ENCODE data around the gene CACNA1C.

Gene CACNA1C

DNA sequence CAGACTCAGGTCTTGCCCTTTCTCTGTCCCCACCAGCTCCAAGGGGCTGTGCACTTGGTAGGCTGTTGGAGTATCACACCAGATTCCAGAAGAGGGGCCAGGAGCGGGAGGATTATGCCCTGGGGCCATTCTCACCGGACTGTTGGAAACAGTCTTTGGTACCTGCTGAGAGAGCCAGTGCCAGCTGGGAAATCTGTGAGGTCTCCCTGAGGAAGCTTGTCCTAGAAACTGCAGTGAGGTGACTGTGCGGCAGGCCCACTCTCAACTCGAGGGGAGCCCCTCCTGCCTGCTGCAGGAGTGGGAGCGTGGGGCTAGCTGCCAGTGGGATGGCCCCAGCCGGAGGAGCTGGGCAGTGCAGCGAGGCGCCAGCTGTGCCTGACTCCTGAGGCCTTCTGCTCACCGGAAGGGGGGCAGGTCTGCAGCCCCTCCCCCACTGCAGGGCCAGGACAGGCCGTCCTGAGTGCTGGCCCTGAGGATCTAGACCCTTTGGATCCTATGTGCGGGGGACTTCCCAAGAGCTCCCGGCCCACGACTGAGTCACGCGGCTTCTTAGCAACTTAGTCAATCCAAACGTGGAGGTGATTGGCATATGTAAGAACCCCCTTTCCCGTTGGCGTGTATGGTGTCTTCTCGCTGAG is 295.2 kb downstream of the CACNA1C start:
- no peak for DNase-seq

DNA sequence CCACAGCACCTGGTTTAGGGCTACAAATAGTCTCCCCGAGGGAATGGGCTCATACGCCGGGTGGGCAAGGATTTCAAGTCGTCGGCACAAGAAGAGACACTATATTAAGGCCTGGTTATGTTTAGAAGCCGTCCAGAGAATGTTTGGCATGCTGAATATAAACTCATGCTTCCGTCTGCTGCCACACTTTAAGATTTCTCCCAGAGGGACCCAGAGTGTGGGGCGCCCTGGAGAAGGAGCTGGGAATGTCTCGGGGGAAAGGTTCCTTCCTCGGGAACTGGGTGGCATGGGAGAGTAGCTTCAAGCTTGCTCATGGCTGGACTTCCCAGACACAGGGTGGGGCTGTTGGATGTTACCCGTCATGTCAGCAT is 295.7 kb downstream of the CACNA1C start:
- no peak for DNase-seq

DNA sequence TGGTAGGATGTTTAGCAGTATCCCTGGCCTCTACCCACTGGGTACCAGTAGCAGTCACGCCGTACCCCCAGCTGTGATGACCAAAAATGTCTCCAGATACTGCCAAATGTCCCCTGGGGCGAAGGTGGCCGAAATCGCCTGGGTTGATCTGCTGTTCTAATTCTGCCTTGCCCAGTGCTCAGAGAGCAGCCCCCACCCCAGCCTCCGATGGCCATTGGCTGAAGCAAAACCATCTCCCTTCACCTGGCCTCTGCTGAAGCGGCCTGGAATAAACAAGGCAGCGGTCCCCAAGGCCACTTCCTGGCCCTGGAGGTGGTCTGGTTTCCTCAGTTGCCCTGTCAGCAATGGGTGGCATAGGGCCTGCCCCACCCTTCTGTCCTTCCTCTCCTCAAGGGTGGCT is 298.4 kb downstream of the CACNA1C start:
- no peak for DNase-seq

DNA sequence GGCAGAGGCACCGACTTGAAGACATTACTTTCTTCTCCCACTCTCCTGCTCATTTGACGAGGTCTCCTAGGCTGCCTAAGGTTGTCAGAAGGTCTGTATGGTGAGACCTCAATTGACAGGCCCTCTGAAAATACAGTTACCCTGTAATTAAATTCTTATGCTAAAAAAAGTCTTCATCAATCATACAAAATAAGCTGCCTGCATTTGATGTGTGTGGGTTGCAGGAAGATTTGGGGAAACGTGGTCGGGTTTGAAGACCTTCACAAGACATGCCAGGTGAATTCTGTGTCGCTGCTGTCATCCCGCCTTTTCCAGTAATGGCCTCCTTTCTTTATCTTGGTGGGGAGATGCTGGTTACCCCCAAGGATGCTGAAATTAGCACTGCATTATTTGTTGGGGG is 299.4 kb downstream of the CACNA1C start:
- DNase-seq, result no peak

DNA sequence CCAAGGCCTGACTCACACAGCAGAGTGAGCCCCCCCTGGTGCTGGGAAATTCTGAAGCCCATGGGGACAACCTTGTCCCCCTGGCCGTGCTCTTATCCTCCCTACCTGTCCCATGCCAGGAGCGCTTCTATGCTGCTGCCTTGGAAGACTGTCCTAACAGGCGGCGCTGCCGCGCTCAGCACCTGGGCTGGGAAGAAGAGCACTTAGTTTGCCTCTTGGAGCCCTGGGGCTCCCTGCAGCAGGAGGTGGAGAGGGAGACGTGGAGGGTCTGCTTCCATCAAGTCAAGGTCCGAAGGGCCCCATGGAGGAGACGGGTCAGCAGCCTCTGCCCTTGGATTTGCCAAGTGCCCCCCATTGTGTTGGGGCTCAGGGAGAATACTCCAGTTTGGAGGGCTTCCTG is 300.5 kb downstream of the CACNA1C start:
- no peak for DNase-seq

DNA sequence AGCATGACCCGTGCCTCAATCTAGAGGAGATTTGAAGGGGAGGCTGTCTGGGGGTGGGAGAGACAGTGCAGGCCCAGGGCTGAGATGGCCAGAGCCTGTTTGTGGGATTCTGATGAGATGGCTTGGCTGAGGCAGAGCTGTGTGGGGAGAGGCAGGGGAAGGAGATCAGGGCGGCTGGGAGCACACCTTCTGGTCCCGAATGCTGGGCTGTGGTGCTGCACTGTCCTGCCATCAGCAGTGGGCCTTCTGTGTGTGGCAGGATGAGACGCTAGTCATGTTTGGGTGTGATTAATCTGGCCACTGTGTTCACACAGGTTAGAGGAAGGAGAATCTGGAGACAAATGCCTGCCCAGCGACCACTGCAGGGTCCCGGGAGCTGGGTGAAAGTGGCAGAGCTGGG is 300.9 kb downstream of the CACNA1C start:
- DNase-seq, result no peak

DNA sequence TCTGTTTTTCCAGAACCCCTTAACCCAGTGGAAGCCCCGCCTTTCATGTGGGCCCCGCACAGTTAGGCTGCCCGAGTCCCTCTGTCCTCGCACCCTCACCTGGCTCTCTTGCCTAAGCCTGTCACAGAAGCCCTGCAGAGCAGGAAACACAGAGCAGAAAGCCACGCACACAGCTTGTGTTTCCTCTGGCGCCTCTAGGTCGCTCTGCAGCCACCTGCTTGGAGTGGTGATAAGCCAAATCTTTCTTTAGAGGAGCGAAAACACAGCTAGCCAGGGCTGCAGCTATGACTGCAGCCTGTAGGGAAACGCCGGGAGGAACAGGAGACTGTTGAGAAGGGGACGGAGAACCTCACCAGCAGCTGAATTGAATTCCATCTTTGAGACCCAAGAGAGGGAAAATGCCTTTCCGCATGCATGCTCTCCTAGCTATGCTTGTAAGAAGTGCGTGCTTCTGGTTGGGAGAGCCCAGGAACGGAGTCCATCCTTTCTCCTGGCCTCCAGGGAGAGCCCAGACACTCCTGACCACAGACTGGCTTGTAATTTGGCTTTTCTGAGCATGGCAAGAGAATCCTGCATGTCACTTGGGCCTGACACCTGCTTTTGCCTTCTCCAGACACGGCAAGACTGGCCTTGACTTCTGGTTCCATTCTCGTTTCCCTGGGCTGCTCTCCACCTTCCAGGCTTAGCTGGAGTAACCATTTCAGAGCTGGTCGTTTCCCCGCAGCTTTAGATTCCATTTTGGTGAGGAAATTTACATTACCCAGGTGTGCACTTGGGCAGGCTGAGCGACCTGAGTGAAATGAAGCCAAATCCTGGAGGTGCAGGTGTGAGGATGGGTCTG is 301.6 kb downstream of the CACNA1C start:
- DNase-seq, result no peak

DNA sequence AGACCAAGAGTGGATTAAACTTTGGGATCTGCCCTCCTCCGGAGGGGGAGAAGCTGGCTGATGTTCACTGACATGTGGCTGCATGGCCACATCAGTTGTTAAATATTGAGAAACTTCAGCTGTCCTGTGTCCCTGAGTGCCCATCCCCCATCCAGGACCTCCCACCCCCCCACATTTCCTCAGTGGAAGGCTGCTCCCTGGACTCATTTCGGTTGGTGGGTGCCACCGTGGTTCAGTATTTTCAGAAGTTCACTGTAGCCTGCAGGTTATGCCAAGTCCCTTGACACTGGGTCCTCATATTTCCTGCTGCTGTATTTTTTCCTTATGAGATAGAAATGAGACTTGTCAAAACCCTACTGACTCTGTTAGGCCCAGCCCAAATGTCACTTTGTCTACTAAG is 302.4 kb downstream of the CACNA1C start:
- DNase-seq, result no peak

DNA sequence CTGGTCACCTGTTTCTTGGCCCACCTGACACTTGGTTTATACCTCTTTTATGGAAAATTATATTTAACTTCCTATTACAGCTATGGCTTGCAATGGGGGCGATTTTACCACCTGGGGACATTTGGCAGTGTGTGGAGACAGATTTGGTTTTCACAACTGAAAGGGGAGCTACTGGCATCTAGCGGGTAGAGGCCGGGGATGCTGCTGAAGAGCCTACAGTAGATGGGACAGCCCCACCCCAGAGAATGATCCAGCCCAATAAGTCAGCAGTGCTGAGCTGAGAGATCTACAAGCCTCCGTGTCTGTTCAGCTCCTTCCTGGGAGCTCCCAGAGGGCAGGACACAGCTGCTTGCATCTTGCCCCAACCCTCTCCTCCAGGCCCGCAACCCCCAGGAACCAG is 302.8 kb downstream of the CACNA1C start:
- no peak for DNase-seq

DNA sequence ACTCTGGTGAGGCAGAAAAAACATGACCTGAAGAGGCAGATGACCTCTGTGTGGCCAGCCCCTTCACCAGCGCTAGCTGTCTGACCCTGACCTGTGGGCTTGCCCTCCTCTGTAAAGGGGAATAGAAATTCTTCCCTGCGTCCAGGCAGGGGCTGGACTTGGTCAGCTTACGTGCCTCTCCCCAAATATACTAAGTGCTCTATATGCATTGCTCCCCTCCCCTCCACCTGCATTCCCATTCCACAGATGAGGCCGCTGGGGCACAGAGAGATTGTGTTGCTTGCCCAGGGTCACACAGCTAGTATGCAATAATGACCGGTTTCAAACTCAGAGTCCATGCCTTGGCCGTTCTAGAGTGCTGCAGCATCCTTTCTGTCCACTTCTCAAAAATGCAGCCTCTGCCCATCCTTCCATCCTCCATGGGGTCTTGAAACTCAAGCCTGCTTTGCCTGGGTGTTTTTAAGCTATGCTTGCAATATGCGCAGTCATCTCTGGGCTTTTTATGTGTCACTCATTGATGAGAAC is 303.9 kb downstream of the CACNA1C start:
- DNase-seq, result no peak

DNA sequence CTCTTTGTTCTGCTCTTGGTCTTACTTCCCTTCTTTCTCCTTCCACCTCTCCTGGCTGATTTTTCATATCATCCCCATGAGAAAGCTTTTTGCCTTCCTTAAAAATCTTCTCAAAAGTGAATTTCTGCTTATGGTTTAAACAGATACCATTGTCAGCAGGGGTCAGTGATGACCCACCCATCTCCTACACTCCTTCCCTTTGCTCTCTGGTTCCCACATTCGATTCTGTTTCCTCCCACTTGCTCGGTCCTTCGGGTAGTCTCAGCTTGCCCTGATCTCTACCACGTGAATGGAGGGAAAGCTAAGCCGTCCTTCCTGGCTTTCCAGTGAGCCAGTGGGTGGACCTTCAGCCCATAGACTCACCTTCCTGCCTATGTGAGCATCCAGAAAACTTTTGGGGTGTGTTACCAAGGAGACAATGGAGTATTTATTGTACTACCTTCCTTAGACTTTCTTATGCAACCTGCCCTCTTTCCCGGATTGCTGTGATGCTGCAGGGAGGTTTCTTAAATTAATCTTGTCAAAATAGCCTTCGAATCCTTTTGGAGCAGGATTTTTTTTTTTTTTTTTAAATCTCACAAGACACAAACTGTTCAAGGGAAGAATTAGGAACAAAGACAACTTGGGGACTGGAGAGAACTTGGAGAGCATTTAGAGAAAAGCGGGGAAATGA is 306.3 kb downstream of the CACNA1C start:
- DNase-seq, result no peak

DNA sequence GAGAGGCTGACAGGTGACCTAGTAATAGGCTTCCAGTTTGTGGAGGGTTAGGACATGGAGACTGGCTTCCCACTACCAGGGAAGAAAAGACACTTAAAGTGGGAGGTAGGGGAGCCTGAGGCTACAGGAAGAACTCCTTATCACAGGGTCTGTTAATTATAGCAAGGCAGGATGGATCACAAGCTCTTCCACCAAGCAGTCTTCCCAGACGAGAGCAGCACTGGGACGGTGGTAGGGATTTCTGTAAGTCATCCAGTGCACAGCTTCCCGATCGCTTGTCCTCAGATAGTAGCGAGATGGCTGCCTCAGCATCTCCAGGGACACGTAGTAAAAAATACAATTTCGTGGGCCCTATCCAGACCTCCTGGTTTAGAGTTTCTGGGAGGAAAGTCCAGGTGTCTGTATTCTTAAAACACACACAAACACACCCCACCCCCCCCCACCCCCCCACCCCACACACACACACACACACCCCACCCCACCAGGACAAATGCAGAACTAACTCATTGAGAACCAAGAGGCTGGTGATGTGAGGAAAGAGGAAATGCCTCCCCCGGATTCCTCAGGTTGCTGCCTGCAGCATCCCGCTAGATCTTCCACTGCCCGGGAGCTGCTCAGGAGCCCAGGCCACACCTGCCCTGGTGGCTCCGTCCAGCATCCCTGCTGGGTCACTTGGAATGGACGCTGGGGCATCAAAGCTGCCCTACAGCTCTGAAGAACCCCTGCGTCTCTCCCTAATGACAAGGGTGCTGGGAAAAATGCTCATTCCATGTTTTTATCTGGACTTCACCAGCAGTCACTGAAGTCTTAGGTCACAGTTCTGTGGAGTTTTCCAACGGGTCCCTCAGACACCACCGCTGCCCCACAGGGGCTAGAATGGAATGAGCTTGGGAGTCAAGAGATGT is 307.2 kb downstream of the CACNA1C start:
- DNase-seq, result no peak

DNA sequence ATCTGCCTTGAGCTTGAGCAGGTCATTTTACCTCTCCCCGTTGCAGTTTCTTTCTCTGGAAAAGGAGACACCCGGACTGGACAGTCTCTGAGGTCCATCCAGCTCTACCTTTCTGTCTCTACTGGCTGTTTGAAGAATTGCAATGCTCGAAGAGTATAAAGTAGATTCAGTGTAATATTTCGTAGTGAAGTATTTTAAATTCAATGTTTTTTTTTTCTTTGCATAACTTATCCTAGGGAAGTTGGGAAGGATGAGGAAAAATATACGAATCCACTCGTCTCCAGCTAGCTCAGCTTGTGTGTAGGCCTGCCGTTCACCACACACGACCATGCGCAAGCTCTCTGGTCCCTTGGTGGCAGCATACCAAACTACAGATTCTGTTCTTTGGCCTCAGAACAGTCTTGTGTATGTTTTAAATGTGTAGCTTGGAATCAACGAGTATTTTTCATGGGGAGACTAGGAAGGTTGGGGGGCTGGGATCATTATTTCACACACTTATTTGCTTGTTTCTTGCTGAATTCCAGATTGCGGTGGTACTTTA is 307.9 kb downstream of the CACNA1C start:
- DNase-seq, result no peak

DNA sequence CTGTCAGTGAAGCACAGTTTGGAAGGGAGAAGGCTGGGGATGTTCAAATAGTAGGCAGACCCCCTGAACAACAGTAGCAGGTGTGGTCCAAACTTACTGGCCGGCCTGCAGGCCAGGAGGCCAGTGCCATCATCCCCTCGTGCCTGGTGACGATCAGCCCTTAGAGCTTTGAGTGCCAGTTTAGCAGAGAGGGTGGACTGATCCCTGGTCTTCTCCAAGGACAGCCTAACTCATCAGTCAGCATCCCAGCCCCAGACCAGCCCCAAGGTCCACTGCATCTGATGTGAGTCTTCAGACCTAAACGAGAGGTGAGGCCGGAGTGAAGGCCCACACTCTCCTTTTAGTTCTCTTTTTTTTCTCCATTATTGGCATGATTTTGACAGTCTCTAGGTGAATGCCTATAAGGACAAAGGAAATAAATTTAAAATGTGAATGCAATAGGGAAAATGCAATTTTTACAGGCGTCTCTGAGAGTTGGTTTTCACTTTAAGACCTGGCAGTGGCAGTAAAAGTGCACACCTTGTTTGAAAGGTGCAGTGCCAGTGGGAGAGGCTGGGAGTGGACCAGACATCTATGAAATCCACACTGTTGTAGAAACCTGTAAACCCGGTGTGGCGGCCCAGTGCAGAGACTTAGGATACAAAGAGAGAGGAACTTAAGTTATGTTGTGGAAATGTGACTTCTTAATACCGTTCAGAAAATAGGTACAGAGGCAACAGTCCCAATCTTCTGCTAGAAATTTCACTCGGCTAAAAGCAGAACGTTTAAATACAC is 311.2 kb downstream of the CACNA1C start:
- no peak for DNase-seq

DNA sequence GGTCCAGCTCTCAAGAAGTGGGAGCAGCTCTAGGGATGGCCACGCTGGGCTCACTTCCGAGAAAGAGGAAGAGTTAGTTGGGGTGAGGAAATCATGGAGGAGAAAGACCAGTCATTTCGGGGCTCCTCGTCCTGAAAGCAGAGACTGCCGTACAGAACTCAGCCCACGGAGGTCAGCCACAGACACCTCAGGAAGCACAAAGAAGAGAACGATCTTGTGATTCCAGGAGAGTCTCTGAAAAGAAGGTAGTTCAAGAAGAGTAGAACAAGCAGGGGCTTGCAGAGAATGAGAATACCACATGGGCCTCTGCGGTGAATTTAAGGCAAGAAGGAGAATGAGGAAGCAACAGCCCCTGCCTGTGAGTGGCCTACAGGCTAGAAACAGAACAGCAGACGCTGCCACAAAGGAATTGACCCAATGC is 311.9 kb downstream of the CACNA1C start:
- DNase-seq, result no peak

DNA sequence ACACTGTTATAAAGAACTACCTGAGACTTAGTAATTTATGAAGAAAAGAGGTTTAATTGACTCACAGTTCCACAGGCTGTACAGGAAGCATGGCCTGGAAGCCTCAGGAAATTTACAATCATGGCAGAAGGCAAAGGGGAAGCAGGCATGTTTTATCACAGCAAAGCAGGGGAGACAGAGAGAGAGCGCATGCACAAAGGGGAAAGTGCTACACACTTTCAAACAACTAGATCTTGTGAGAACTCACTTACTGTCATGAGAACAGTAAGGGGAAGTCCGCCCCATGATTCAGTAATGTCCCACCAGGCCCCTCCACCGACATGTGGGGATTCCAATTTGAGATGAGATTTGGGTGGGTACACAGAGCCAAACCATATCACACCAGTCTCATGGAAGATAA is 313.9 kb downstream of the CACNA1C start:
- no peak for DNase-seq

DNA sequence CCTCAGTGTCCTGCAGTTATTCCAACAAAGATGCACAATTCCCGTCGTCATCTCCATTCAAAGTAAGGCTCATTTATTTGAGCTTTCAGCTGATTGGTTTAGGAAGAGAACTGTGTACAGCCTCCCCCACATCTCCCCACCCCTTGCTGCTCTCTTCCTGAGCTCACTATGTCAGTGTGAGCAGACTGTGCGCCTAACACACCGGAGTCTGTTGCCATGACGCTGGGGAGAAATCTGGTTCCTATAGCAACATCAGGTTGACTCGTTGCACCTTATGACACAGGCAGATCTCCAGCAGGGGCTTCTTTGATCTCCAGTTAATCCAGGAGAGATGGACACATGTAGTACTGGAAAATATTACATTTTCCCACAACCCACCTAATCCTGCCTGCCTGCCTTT is 319.4 kb downstream of the CACNA1C start:
- no peak for DNase-seq

DNA sequence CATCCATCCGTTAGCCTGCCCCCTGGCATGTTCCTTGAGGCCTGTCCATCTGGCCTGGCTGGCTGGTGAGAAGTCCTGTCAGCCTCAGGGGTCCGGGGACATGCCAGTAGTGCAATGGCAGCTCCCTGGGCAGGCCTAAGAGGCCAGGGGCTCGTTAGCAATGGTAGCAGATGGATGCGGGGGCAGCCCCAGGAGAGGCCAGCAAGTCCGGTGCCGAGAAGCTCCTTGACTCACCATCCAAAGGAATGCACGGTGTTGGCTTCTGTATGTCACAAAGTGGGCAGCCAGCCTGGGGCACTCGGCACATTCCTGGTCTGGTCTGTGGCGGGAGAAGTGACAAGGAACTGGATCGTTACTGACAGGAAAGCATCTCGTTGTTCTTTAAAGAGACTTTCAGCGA is 319.9 kb downstream of the CACNA1C start:
- no peak for DNase-seq

DNA sequence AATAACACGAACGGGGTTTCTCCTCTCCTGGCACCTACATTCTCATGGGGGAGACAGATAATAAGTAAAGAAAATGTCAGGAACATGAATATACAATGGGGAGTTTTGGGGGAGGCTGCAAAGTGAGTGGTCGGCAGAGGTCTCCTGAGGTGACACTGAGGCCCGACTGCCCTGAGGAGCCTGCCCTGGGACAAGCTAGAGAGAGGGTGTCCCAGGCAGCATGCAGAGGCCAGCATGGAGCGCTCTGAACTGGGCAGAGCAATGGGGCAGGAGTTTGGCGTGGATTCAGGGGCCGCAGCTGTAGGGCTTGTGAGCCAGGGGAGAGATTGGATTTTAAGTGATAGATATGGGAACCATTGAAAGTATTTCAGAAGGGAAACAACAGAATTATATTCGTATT is 320.5 kb downstream of the CACNA1C start:
- no peak for DNase-seq

DNA sequence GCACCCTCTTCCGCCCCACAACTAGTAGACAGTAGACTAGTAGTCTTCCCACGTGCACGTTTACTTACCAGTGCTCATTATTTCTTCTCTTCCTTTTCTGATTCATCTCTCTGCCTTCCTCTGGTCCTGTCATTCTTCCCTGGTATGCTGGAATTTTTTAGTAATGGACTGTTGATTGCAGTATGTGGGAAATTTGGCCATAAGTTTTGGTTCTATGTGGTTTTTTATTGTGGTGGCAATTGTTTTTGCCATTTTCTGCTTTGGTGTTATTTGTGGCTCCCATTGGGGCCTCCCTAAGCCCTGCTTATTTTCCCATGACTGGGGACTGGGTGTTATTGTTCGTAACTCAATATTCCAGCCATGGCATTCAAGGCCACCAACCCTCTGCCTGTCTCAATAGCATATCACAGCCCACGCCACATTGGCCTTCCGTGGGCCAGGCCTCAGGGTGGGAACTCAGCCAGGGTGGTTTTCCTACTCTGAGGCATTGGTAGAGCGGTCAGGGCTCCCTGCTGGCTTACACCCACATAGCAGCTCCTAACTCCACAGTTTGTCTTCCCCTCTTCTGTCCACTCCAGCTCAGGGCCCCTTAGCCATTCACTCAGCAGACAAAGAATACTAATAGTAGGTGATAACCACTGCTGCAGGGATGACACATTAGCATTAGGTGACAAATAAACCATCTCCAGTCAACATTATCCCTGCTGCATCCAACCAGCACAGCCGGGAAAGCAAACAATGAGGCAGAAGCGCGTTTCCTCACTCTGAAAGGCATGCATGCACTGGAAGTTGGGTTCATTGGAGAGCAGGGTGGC is 321.5 kb downstream of the CACNA1C start:
- DNase-seq, result no peak

DNA sequence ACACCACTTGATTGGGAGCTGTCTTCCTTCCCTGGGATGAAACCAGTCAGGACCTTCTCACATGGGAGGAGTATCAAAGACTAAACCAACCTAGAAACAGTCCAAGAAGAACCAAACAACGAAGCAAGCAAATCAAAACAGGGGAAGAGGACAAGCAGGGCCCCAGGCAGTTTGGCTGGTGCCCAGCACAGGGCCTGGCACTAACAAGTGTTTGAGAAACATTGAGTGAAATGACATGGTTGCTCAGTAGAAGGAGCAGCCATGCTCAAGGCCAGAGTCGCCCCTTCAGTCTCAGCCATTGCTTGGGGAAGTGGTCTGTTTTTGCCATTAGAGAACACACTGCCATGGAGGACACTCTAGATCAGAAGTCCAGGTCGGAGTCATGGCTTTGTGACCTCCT is 323.1 kb downstream of the CACNA1C start:
- DNase-seq, result no peak

All from activated CD4-positive, alpha-beta T cell treated with anti-CD3 and anti-CD28 coated beads, Interleukin-2, amount 50 U/mL, for 4 hours (primary cell).